Endothelial cell of umbilical vein (primary cell): ENCODE data around the gene LRFN3. TPM values are rescaled to one million over a fixed set of nuclear protein-coding genes. Genes with fewer than 3 reads are reported as not detected.

Source experiments
- BruUV-seq: library from RNA; stranded (reverse); fragments of 400-500 nt; replicated peaks from 2 replicates; lab custom pipeline; 2021; lab: Mats Ljungman, UMichigan
- CTCF ChIA-PET: fragments of 300-600, 350-600 bp; sonication (Branson Sonifier 250); formaldehyde crosslinking; loops from one replicate; lab custom pipeline; 2021; ENCODE audit warnings: antibody characterized with exemption, inconsistent platforms; lab: Charles Lee
- POLR2A ChIA-PET: fragments of 300-600, 350-600 bp; sonication (Branson Sonifier 250); formaldehyde crosslinking; loops from one replicate; lab custom pipeline; 2021; ENCODE audit warnings: antibody characterized with exemption, inconsistent platforms; lab: Charles Lee
- DNase-seq: peaks from one replicate; pipeline ENCODE4 v3.0.0-alpha.2; 2011; ENCODE audit warnings: low read depth, low spot score
- FAIRE-seq: peaks from 2 replicates; lab custom pipeline; 2011; peaks lifted over from hg19 to GRCh38; lab: Jason Lieb, UNC
- H2AFZ ChIP-seq: 2 replicates; pipeline ENCODE4 v1.6.0; 2012; ENCODE audit warnings: low read depth, low read length, control low read depth, inconsistent platforms
- H3K27ac ChIP-seq: 2 replicates; pipeline ENCODE4 v1.5.1; 2011; ENCODE audit warnings: low read depth, mild to moderate bottlenecking, control low read depth, low read length, moderate library complexity; ENCODE audit not compliant: insufficient read depth
- H3K27me3 ChIP-seq, 2 experiments: 2 replicates each; pipeline versions ENCODE4 v1.6.0 to v1.6.1; 2011; ENCODE audit warnings: low read length in 2 of 2, mixed read lengths in 1 of 2; ENCODE audit not compliant: control insufficient read depth in 2 of 2, insufficient read depth in 2 of 2
- H3K36me3 ChIP-seq, 2 experiments: 2 replicates in 1 of 2; 3 replicates in 1 of 2; pipeline ENCODE4 v1.5.1; 2011; ENCODE audit warnings: low read length in 2 of 2, mild to moderate bottlenecking in 1 of 2, moderate library complexity in 1 of 2; ENCODE audit not compliant: control insufficient read depth in 2 of 2, insufficient read depth in 2 of 2; ENCODE audit errors: extremely low read depth in 1 of 2
- H3K4me1 ChIP-seq: 3 replicates; pipeline ENCODE4 v1.5.1; 2011; ENCODE audit warnings: mild to moderate bottlenecking, low read length; ENCODE audit not compliant: control insufficient read depth, insufficient read depth; ENCODE audit errors: extremely low read depth
- H3K4me2 ChIP-seq: 2 replicates; pipeline ENCODE4 v1.6.1; 2011; ENCODE audit warnings: low read length, control low read depth, mixed read lengths; ENCODE audit not compliant: insufficient read depth
- H3K4me3 ChIP-seq, 3 experiments: fragments of 200-600 bp in 1 of 3; sonication (generic), shearing (Covaris generic) in 1 of 3; replicated peaks in 1 of 3; 2 replicates each; pipeline ENCODE4 v1.5.1; 2011 to 2016; ENCODE audit warnings: control low read depth in 3 of 3, low read length in 3 of 3, mild to moderate bottlenecking in 2 of 3, inconsistent platforms in 1 of 3, low read depth in 1 of 3, moderate library complexity in 1 of 3; ENCODE audit not compliant: insufficient read depth in 1 of 3
- H3K79me2 ChIP-seq: 2 replicates; pipeline ENCODE4 v1.6.0; 2012; ENCODE audit warnings: low read length, inconsistent platforms; ENCODE audit not compliant: control insufficient read depth, insufficient read depth
- H3K9ac ChIP-seq: replicated peaks from 2 replicates; pipeline ENCODE3; 2011; ENCODE audit warnings: low read length, control low read depth; ENCODE audit not compliant: insufficient read depth; ENCODE audit errors: extremely low read depth
- H3K9me1 ChIP-seq: replicated peaks from 3 replicates; pipeline ENCODE4 v1.6.0; 2011; ENCODE audit warnings: mild to moderate bottlenecking, low read length; ENCODE audit not compliant: control insufficient read depth, insufficient read depth; ENCODE audit errors: extremely low read depth
- H3K9me3 ChIP-seq: replicated peaks from 2 replicates; pipeline ENCODE4 v1.5.1; 2012; ENCODE audit warnings: low read length, inconsistent platforms; ENCODE audit not compliant: control insufficient read depth, insufficient read depth
- H4K20me1 ChIP-seq: replicated peaks from 2 replicates; pipeline ENCODE3; 2011; ENCODE audit warnings: mild to moderate bottlenecking, low read length; ENCODE audit not compliant: control insufficient read depth, insufficient read depth; ENCODE audit errors: extremely low read depth
- CTCF ChIP-seq, 2 donors: IDR thresholded peaks; 1 replicate in 1 of 2; 2 replicates in 1 of 2; pipeline ENCODE4 v1.5.1; 2011; ENCODE audit warnings: low read length in 2 of 2, mild to moderate bottlenecking in 2 of 2, moderate library complexity in 2 of 2, control low read depth in 1 of 2, inconsistent platforms in 1 of 2, low read depth in 1 of 2; ENCODE audit not compliant: insufficient read depth in 1 of 2; ENCODE audit errors: extremely low read depth in 1 of 2
- EZH2 ChIP-seq: IDR thresholded peaks from 2 replicates; pipeline ENCODE4 v1.6.1; 2012; ENCODE audit warnings: borderline replicate concordance, low read depth, mild to moderate bottlenecking, moderate library complexity, low read length, inconsistent platforms; ENCODE audit not compliant: severe bottlenecking
- FOS ChIP-seq: IDR thresholded peaks from 2 replicates; pipeline ENCODE4 v1.6.1; 2011; ENCODE audit warnings: mild to moderate bottlenecking, low read length, moderate library complexity, borderline replicate concordance; ENCODE audit not compliant: insufficient read depth
- GATA2 ChIP-seq: IDR thresholded peaks from 2 replicates; pipeline ENCODE4 v1.7.0; 2011; ENCODE audit warnings: low read depth, mild to moderate bottlenecking, moderate library complexity, mixed read lengths, low read length; ENCODE audit not compliant: insufficient read length, insufficient read depth
- JUN ChIP-seq: IDR thresholded peaks from 2 replicates; pipeline ENCODE4 v1.6.1; 2011; ENCODE audit warnings: borderline replicate concordance, low read depth; ENCODE audit not compliant: insufficient read length, insufficient read depth
- MAX ChIP-seq: IDR thresholded peaks from 2 replicates; pipeline ENCODE4 v1.6.1; 2011; ENCODE audit not compliant: insufficient read depth, insufficient read length
- MYC ChIP-seq: IDR thresholded peaks from one replicate; pipeline ENCODE4 v1.6.1; 2011; ENCODE audit warnings: mild to moderate bottlenecking, low read depth, low read length
- POLR2A ChIP-seq: IDR thresholded peaks from 2 replicates; pipeline ENCODE4 v1.6.1; 2012; ENCODE audit warnings: low read depth, mild to moderate bottlenecking, control low read depth, low read length
- POLR2AphosphoS5 ChIP-seq: IDR thresholded peaks from 2 replicates; pipeline ENCODE4 v1.6.1; 2012; ENCODE audit warnings: low read depth, mild to moderate bottlenecking, control low read depth, low read length, moderate library complexity; ENCODE audit not compliant: insufficient read depth
- dilution Hi-C: fragments of 300-500 bp; cut with MboI; formaldehyde crosslinking; loops from one replicate; pipeline ENCODE4 v1.15.0; 2019; ENCODE audit warnings: low sequenced_read_pairs; ENCODE audit not compliant: extremely low pct_ligation_motif_present
- intact Hi-C: fragments of 100-400 bp; cut with micrococcal nuclease; formaldehyde crosslinking; loops from one replicate; pipeline ENCODE4 v1.10.0; 2022
- polyA plus RNA-seq, 4 experiments: library from polyadenylated mRNA; depleted of rRNA in 3 of 4; stranded (reverse) in 3 of 4; unstranded in 1 of 4; fragments of >200 nt; gene quantifications; 2 replicates each; pipeline versions ENCODE4 v1.2.1 to v1.2.3, GENCODE V29; 2011 to 2012; ENCODE audit warnings: missing spikeins in 1 of 4
- total RNA-seq: library from RNA; stranded (reverse); gene quantifications from 2 replicates; pipeline ENCODE4 v1.2.3, GENCODE V29; 2021

LRFN3 gene
- total and polyA plus RNA-seq, 2 donors (not counting 3 experiments of a cell fraction or from before 2014, with no cell fraction given), result 4.1 to 15.9 TPM

- Histone ChIP-seq H3K9me3 (no peaks in the 10 kb centered on the region), H3K27ac (no peak overlapping the region), H3K4me3 (no peak overlapping the region), H2AFZ (no peak overlapping the region), H3K4me2 (no peak overlapping the region), H3K27me3 (no peaks in the 10 kb centered on the region), H3K4me1 (peaks cover 22% of the 10 kb centered on the region), H3K9me1 (no peaks in the 10 kb centered on the region), H3K79me2 (no peaks in the 10 kb centered on the region), H3K9ac (no peak overlapping the region), H3K36me3 (no peaks in the 10 kb centered on the region), H4K20me1 (peaks cover 4% of the 10 kb centered on the region)
- dilution Hi-C loops, result no loop called here
- no peak for TF ChIP-seq POLR2A
- TF ChIP-seq MAX, result no peak
- ChIA-PET CTCF (interaction anchor here (0.6 to 1.9 kb wide), 2 partner anchors 49 to 56 kb away, joined by 3 to 4 read pairs; no protein-coding TSS in a partner anchor), POLR2A (no interaction called here)
- BruUV-seq, result no TSS peak
- no peak for FAIRE-seq
- intact Hi-C loops, result no loop called here
- no peak for DNase-seq
Observed at GRCh38 chr19:35938282-35939224, 2.4 kb downstream of the LRFN3 start.

GRCh38 chr19:35939307-35940077 lies 3.3 kb downstream of the LRFN3 start:
- no peak for DNase-seq
- H4K20me1 ChIP-seq, result peaks cover 4% of the 10 kb centered on the region
- no peak overlapping the region for H2AFZ ChIP-seq
- H3K4me1 ChIP-seq, result peaks cover 22% of the 10 kb centered on the region
- ChIA-PET POLR2A (no interaction called here), CTCF (interaction anchor here (0.6 to 1.9 kb wide), 2 partner anchors 48 to 57 kb away, joined by 3 to 4 read pairs; no protein-coding TSS in a partner anchor)
- H3K9me3 ChIP-seq, result no peaks in the 10 kb centered on the region
- H3K9ac ChIP-seq, result no peak overlapping the region
- no peak overlapping the region for H3K27ac ChIP-seq
- no peak for FAIRE-seq
- dilution Hi-C loops (no loop called here), intact Hi-C loops (no loop called here)
- no peak for TF ChIP-seq MAX
- no peak for TF ChIP-seq MYC
- no peak for TF ChIP-seq JUN
- no peak for TF ChIP-seq EZH2
- TF ChIP-seq GATA2, result no peak
- no peak for TF ChIP-seq FOS
- no peak for TF ChIP-seq POLR2A
- TF ChIP-seq POLR2AphosphoS5, result no peak
- TF ChIP-seq CTCF (IDR thresholded peaks at IDR 0.05; ENCODE audit: extremely low read depth in 1 of 2, insufficient read depth in 1 of 2, low read depth in 1 of 2, low read length in 2 of 2), result no peak
- H3K4me2 ChIP-seq, result no peak overlapping the region
- no peak overlapping the region for H3K4me3 ChIP-seq
- no peaks in the 10 kb centered on the region for H3K79me2 ChIP-seq
- TSS peak; percentile 4 for BruUV-seq
- no peaks in the 10 kb centered on the region for H3K36me3 ChIP-seq
- H3K27me3 ChIP-seq, result no peaks in the 10 kb centered on the region
- H3K9me1 ChIP-seq, result no peaks in the 10 kb centered on the region
